ENCODE measurements around the gene CDH6. TPM values are rescaled to one million over a fixed set of nuclear protein-coding genes. Genes with fewer than 3 reads are reported as not detected.

The CDH6 gene
- total and polyA plus RNA-seq, 10 of the 15 experiments (the other 5 are each of a cell fraction or from before 2014, with no cell fraction given), result 0.01 TPM; not detected in 9

DNA sequence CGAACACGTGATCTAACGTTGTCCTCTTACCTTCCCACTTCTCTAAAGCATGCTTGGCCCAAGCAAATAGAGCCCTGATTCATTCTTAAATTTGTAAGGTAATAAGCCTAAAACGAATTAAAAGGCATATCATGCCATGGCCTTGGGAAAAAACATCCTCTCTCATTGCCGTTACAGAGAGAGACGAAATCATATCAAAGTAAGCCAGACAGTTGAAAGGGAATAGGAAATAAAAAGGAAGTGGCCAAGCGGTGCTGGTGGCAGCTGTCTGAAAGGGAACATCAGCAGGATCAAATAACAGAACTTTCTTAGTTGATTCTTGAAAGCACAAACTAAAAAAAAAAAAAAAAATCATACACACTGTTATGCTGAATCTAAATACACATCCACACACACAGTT lies 49.1 kb upstream of the CDH6 start:
- H3K4me3 ChIP-seq, result no peak overlapping the region
- H3K9ac ChIP-seq (ENCODE audit: control insufficient read depth, insufficient read depth, low read length), result no peak overlapping the region
- DNase-seq (ENCODE audit: low read depth, low spot score) (no peak), FAIRE-seq (no peak), ATAC-seq (no peak)
- no TSS peak for BruUV-seq (replicated peaks)
- H3K4me1 ChIP-seq (ENCODE audit: control insufficient read depth, insufficient read depth, low read length), result no peaks in the 10 kb centered on the region
- in situ Hi-C loops (cut with MboI) (no loop called here), intact Hi-C loops (cut with micrococcal nuclease; ENCODE audit: unreplicated experiment) (no loop called here)
- H3K27me3 ChIP-seq (replicated peaks in 1 of 2; ENCODE audit: control insufficient read depth in 2 of 2, insufficient read depth in 2 of 2, low read length in 1 of 2), result no peaks in the 10 kb centered on the region; a peak in 1 of 4 replicates
- no peak overlapping the region for H3K4me2 ChIP-seq (ENCODE audit: control insufficient read depth, insufficient read depth)
- H4K20me1 ChIP-seq (ENCODE audit: control insufficient read depth, insufficient read depth), result no peaks in the 10 kb centered on the region
- H3K9me3 ChIP-seq (replicated peaks; ENCODE audit: control insufficient read depth, insufficient read depth, low read length), result no peaks in the 10 kb centered on the region
- H2AFZ ChIP-seq (ENCODE audit: control insufficient read depth, low read depth, low read length), result no peak overlapping the region
- ChIA-PET CTCF (no interaction called here), POLR2A (no interaction called here), RAD21 (ENCODE audit: unreplicated experiment) (no interaction called here), SMC1A (ENCODE audit: uncharacterized antibody, unreplicated experiment) (no interaction called here)
- no peak for TF ChIP-seq IRF4 (IDR thresholded peaks at IDR 0.05; ENCODE audit: low read depth, low read length)
- TF ChIP-seq NFIC (IDR thresholded peaks at IDR 0.05; ENCODE audit: low read depth, low read length), result no peak
- TF ChIP-seq BMI1 (IDR thresholded peaks at IDR 0.05; ENCODE audit: borderline replicate concordance), result peak; percentile 55; the same call in 1 of the 2 replicates
- H3K27ac ChIP-seq (ENCODE audit: control insufficient read depth, insufficient read depth), result no peak overlapping the region
- WGBS (ENCODE audit: insufficient coverage, insufficient replicate concordance, low lambda C conversion rate, missing lambda C conversion rate), result 37% methylated on average over 7 of the region's 7 CpGs
- H3K79me2 ChIP-seq (ENCODE audit: control insufficient read depth, insufficient read depth, low read length), result no peaks in the 10 kb centered on the region
- H3K36me3 ChIP-seq (ENCODE audit: control insufficient read depth in 2 of 2, insufficient read depth in 2 of 2, low read length in 1 of 2), result no peaks in the 10 kb centered on the region

DNA sequence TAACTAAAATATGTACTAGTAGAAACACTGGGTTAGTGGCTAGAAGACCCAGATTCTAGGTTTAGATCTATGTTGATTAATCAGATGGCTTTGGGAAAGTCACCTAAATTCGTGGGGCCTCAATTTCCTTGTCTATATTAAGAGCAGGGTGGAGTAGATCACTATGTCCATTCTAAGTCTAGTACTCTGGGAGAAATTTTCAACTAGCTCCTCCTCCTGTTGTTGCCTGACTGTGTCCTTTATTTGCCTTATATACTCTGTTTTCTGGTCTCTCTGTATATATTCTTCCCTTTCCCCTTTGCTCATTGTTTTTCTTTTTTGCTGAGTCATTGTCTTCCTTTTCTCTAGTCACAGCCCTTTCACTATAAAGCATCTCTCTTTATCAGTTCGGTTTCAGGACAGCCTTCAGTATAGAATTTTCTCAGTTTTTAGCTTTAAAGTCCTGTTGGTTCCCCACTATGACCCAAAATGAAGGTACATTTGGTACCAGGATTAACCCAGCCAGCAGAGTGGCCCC lies 44.5 kb upstream of the CDH6 start:
- intact Hi-C loops (cut with micrococcal nuclease; ENCODE audit: unreplicated experiment) (no loop called here), in situ Hi-C loops (cut with MboI) (no loop called here)
- no peak overlapping the region for H3K27ac ChIP-seq (ENCODE audit: control insufficient read depth, insufficient read depth)
- H4K20me1 ChIP-seq (ENCODE audit: control insufficient read depth, insufficient read depth), result no peaks in the 10 kb centered on the region
- H3K27me3 ChIP-seq (replicated peaks in 1 of 2; ENCODE audit: control insufficient read depth in 2 of 2, insufficient read depth in 2 of 2, low read length in 1 of 2), result no peaks in the 10 kb centered on the region
- no peaks in the 10 kb centered on the region for H3K36me3 ChIP-seq (ENCODE audit: control insufficient read depth in 2 of 2, insufficient read depth in 2 of 2, low read length in 1 of 2)
- H3K79me2 ChIP-seq (ENCODE audit: control insufficient read depth, insufficient read depth, low read length), result no peaks in the 10 kb centered on the region
- no peaks in the 10 kb centered on the region for H3K9me3 ChIP-seq (replicated peaks; ENCODE audit: control insufficient read depth, insufficient read depth, low read length)
- no peaks in the 10 kb centered on the region for H3K4me1 ChIP-seq (ENCODE audit: control insufficient read depth, insufficient read depth, low read length)
- ChIA-PET POLR2A (no interaction called here), RAD21 (ENCODE audit: unreplicated experiment) (no interaction called here), SMC1A (ENCODE audit: uncharacterized antibody, unreplicated experiment) (interaction anchor here (0.7 kb wide), 1 partner anchor 83 kb away, joined by 3 read pairs; no protein-coding TSS in a partner anchor), CTCF (no interaction called here)
- 0% methylated on average over 2 of the region's 2 CpGs for WGBS (ENCODE audit: insufficient coverage, insufficient replicate concordance, low lambda C conversion rate, missing lambda C conversion rate)
- TF ChIP-seq ZNF384 (IDR thresholded peaks at IDR 0.05; ENCODE audit: borderline replicate concordance, low read depth, low read length), result no peak
- no peak for TF ChIP-seq KLF5 (IDR thresholded peaks at IDR 0.05; ENCODE audit: partially characterized antibody)
- no peak for TF ChIP-seq ESRRA (IDR thresholded peaks at IDR 0.05; ENCODE audit: low read length)
- no peak for TF ChIP-seq CEBPZ (IDR thresholded peaks at IDR 0.05; ENCODE audit: low read depth, low read length)
- no peak for TF ChIP-seq POLR2A (IDR thresholded peaks at IDR 0.05; ENCODE audit: low read depth, low read length)
- no peak for TF ChIP-seq SUPT20H (IDR thresholded peaks at IDR 0.05; ENCODE audit: borderline replicate concordance, control insufficient read depth, low read depth, low read length)
- no peak for TF ChIP-seq WRNIP1 (IDR thresholded peaks at IDR 0.05; ENCODE audit: borderline replicate concordance, low read depth, low read length)
- no peak for TF ChIP-seq SREBF2 (IDR thresholded peaks at IDR 0.05; ENCODE audit: low read length)
- DNase-seq (ENCODE audit: low read depth, low spot score) (no peak), ATAC-seq (no peak), FAIRE-seq (no peak)
- no peak overlapping the region for H3K9ac ChIP-seq (ENCODE audit: control insufficient read depth, insufficient read depth, low read length)
- no TSS peak for BruUV-seq (replicated peaks)
- no peak overlapping the region for H3K4me2 ChIP-seq (ENCODE audit: control insufficient read depth, insufficient read depth)
- H2AFZ ChIP-seq (ENCODE audit: control insufficient read depth, low read depth, low read length), result no peak overlapping the region
- H3K4me3 ChIP-seq, result no peak overlapping the region
